ENCODE data around the gene EIF3D.

DNA sequence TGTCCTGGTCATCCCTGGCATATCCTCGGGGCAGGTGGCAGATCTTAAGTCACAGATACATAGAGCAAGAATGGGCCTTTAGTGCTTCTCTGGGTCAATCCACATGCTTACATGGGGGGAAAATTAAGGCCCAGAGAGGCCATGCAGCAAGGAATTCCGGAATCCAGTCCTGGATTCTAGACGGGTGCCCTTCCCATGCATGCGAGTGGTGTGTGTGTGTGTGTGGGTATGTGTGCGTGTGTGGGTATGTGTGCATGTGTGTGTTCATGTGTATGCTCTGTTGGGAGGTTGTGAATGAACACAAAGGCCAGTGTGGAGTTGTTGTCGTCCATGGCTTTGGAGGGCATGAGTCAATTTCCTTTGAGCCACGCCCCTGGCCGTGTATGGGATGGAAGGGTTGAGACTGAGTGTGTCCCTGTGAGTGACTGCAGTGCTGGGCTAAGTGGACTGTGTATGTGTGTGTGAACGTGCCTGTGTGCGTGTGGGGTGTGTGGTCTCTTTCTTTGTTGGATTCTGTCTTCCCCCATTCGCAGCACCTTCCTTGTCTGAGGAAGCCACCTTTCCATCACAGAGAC, 33.4 kb upstream of the EIF3D start:
- TF ChIP-seq, protein P1, sequence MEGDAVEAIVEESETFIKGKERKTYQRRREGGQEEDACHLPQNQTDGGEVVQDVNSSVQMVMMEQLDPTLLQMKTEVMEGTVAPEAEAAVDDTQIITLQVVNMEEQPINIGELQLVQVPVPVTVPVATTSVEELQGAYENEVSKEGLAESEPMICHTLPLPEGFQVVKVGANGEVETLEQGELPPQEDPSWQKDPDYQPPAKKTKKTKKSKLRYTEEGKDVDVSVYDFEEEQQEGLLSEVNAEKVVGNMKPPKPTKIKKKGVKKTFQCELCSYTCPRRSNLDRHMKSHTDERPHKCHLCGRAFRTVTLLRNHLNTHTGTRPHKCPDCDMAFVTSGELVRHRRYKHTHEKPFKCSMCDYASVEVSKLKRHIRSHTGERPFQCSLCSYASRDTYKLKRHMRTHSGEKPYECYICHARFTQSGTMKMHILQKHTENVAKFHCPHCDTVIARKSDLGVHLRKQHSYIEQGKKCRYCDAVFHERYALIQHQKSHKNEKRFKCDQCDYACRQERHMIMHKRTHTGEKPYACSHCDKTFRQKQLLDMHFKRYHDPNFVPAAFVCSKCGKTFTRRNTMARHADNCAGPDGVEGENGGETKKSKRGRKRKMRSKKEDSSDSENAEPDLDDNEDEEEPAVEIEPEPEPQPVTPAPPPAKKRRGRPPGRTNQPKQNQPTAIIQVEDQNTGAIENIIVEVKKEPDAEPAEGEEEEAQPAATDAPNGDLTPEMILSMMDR (IDR thresholded peaks at IDR 0.05; ENCODE audit: insufficient read depth, low read length), result no peak
- no peak for TF ChIP-seq POLR2AphosphoS5 (IDR thresholded peaks at IDR 0.05; ENCODE audit: low read depth)
- TF ChIP-seq, protein P2, sequence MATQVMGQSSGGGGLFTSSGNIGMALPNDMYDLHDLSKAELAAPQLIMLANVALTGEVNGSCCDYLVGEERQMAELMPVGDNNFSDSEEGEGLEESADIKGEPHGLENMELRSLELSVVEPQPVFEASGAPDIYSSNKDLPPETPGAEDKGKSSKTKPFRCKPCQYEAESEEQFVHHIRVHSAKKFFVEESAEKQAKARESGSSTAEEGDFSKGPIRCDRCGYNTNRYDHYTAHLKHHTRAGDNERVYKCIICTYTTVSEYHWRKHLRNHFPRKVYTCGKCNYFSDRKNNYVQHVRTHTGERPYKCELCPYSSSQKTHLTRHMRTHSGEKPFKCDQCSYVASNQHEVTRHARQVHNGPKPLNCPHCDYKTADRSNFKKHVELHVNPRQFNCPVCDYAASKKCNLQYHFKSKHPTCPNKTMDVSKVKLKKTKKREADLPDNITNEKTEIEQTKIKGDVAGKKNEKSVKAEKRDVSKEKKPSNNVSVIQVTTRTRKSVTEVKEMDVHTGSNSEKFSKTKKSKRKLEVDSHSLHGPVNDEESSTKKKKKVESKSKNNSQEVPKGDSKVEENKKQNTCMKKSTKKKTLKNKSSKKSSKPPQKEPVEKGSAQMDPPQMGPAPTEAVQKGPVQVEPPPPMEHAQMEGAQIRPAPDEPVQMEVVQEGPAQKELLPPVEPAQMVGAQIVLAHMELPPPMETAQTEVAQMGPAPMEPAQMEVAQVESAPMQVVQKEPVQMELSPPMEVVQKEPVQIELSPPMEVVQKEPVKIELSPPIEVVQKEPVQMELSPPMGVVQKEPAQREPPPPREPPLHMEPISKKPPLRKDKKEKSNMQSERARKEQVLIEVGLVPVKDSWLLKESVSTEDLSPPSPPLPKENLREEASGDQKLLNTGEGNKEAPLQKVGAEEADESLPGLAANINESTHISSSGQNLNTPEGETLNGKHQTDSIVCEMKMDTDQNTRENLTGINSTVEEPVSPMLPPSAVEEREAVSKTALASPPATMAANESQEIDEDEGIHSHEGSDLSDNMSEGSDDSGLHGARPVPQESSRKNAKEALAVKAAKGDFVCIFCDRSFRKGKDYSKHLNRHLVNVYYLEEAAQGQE (IDR thresholded peaks at IDR 0.05; ENCODE audit: insufficient replicate concordance, low read depth), result no peak
- no peak for TF ChIP-seq SPI1 (IDR thresholded peaks at IDR 0.05; ENCODE audit: borderline replicate concordance, low read depth)
